Osteoblast (primary cell): ENCODE measurements around the gene ARHGAP9. TPM values are rescaled to one million over a fixed set of nuclear protein-coding genes. Genes with fewer than 3 reads are reported as not detected.

Experiments
- DNase-seq: peaks from one replicate; pipeline ENCODE4 v3.0.0; 2011; ENCODE audit warnings: low spot score, mixed read lengths; ENCODE audit not compliant: insufficient read length; ENCODE audit errors: missing footprints
- H2AFZ ChIP-seq: 2 replicates; pipeline ENCODE4 v1.6.0; 2011; ENCODE audit warnings: mild to moderate bottlenecking, low read length
- H3K27ac ChIP-seq: 2 replicates; pipeline ENCODE4 v1.5.1; 2011; ENCODE audit warnings: mild to moderate bottlenecking, low read depth, low read length, moderate library complexity
- H3K27me3 ChIP-seq: 2 replicates; pipeline ENCODE4 v1.6.0; 2012; ENCODE audit warnings: mild to moderate bottlenecking, control low read depth, inconsistent platforms, low read length, moderate library complexity; ENCODE audit not compliant: insufficient read depth
- H3K36me3 ChIP-seq: 2 replicates; pipeline ENCODE4 v1.5.1; 2011; ENCODE audit warnings: mild to moderate bottlenecking, low read length, control low read depth, moderate library complexity; ENCODE audit not compliant: insufficient read depth
- H3K4me1 ChIP-seq: 2 replicates; pipeline ENCODE4 v1.5.1; 2011; ENCODE audit warnings: mild to moderate bottlenecking, low read length, control low read depth, moderate library complexity; ENCODE audit not compliant: insufficient read depth
- H3K4me2 ChIP-seq: 2 replicates; pipeline ENCODE4 v1.6.0; 2011; ENCODE audit warnings: mild to moderate bottlenecking, low read length; ENCODE audit not compliant: insufficient read depth
- H3K4me3 ChIP-seq: fragments of 200-600 bp; sonication (generic); 3 replicates; pipeline ENCODE4 v1.5.1; 2012; ENCODE audit warnings: mild to moderate bottlenecking, low read length, inconsistent platforms; ENCODE audit not compliant: insufficient read depth
- H3K79me2 ChIP-seq: 2 replicates; pipeline ENCODE4 v1.6.0; 2012; ENCODE audit warnings: mild to moderate bottlenecking, low read length, control low read depth, inconsistent platforms; ENCODE audit not compliant: insufficient read depth
- H3K9me3 ChIP-seq: 2 replicates; pipeline ENCODE4 v1.5.1; 2011; ENCODE audit warnings: low read depth, low read length, control low read depth
- H4K20me1 ChIP-seq: 2 replicates; pipeline ENCODE4 v1.6.0; 2012; ENCODE audit warnings: mild to moderate bottlenecking, low read length, control low read depth; ENCODE audit not compliant: insufficient read depth
- CTCF ChIP-seq: IDR thresholded peaks from 2 replicates; pipeline ENCODE4 v1.5.1; 2011; ENCODE audit warnings: mild to moderate bottlenecking, low read depth, low read length, moderate library complexity; ENCODE audit errors: extremely low read depth
- total RNA-seq: library from RNA; depleted of rRNA; stranded (reverse); fragments of >200 nt; gene quantifications from 2 replicates; pipeline ENCODE4 v1.2.3, GENCODE V29; 2012

Gene ARHGAP9
- total RNA-seq, 1 donor, result 0.36 TPM

- H3K27ac ChIP-seq, result no peak overlapping the region
- peak; percentile 74 for DNase-seq
These were observed 6.3 kb downstream of the ARHGAP9 start for GRCh38 chr12:57473392-57473791.

DNA sequence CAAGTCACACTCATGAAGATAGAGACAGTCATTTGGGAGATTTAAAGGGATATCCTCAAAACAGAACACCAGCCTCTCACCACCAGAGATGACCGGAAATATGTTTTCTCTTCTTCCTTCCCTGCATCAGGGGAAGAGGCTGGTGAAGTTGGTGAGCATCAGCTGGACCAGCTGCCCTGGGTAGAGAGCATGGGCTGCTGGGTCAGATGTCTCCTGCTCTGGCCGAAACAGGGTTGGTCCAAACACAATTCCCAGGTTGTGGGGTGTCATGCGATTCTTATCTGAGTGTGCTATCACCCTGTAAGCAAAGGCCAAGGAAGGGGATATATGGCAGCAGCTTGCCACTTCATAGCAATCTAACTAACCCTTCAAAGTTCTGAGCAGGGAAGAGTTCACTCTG lies 7.3 kb downstream of the ARHGAP9 start:
- TF ChIP-seq CTCF, result no peak
- no peaks in the 10 kb centered on the region for H3K9me3 ChIP-seq
- no peaks in the 10 kb centered on the region for H4K20me1 ChIP-seq
- no peak overlapping the region for H3K4me3 ChIP-seq
- H3K27me3 ChIP-seq, result peaks cover 77% of the 10 kb centered on the region
- no peak overlapping the region for H3K4me2 ChIP-seq
- no peak overlapping the region for H2AFZ ChIP-seq
- no peak overlapping the region for H3K27ac ChIP-seq
- H3K4me1 ChIP-seq, result no peaks in the 10 kb centered on the region
- no peaks in the 10 kb centered on the region for H3K36me3 ChIP-seq
- DNase-seq, result no peak
- no peaks in the 10 kb centered on the region for H3K79me2 ChIP-seq

More at GRCh38 chr12:57473392-57473791, 6.3 kb downstream of the ARHGAP9 start:
- Histone ChIP-seq H3K4me3 (no peak overlapping the region), H3K27me3 (peaks cover 76% of the 10 kb centered on the region), H2AFZ (no peak overlapping the region), H3K79me2 (no peaks in the 10 kb centered on the region), H3K9me3 (no peaks in the 10 kb centered on the region), H3K4me1 (no peaks in the 10 kb centered on the region), H3K4me2 (no peak overlapping the region), H4K20me1 (no peaks in the 10 kb centered on the region), H3K36me3 (no peaks in the 10 kb centered on the region)
- no peak for TF ChIP-seq CTCF

GRCh38 chr12:57471661-57472060 lies 8.0 kb downstream of the ARHGAP9 start:
- Histone ChIP-seq H3K36me3 (no peaks in the 10 kb centered on the region), H3K4me2 (no peak overlapping the region), H3K4me1 (no peaks in the 10 kb centered on the region), H3K4me3 (no peak overlapping the region), H3K79me2 (no peaks in the 10 kb centered on the region), H3K9me3 (no peaks in the 10 kb centered on the region), H3K27ac (no peak overlapping the region), H2AFZ (no peak overlapping the region), H3K27me3 (peaks cover 73% of the 10 kb centered on the region), H4K20me1 (no peaks in the 10 kb centered on the region)
- no peak for DNase-seq
- TF ChIP-seq CTCF, result no peak

- H3K27ac ChIP-seq, result no peak overlapping the region
- H2AFZ ChIP-seq, result no peak overlapping the region
- peaks cover 68% of the 10 kb centered on the region for H3K27me3 ChIP-seq
- H3K79me2 ChIP-seq, result no peaks in the 10 kb centered on the region
- H3K4me1 ChIP-seq, result no peaks in the 10 kb centered on the region
- no peak overlapping the region for H3K4me3 ChIP-seq
- no peaks in the 10 kb centered on the region for H4K20me1 ChIP-seq
- no peak for TF ChIP-seq CTCF
- H3K36me3 ChIP-seq, result no peaks in the 10 kb centered on the region
- H3K9me3 ChIP-seq, result no peaks in the 10 kb centered on the region
- peak; percentile 79 for DNase-seq
- no peak overlapping the region for H3K4me2 ChIP-seq
These were observed 8.6 kb downstream of the ARHGAP9 start for GRCh38 chr12:57470970-57471656.
